Endothelial cell (in vitro differentiated cells): ENCODE data around the gene FBXL7. TPM values are rescaled to one million over a fixed set of nuclear protein-coding genes. Genes with fewer than 3 reads are reported as not detected.

ENCODE experiments used
- DNase-seq: peaks from one replicate; pipeline ENCODE4 v3.0.0; 2021; ENCODE audit warnings: low spot score
- H3K27ac Mint-ChIP-seq: one replicate; pipeline ENCODE4 v1.8.0; 2021; ENCODE audit warnings: mixed read lengths, inconsistent platforms; ENCODE audit not compliant: unreplicated experiment
- H3K27me3 Mint-ChIP-seq: one replicate; pipeline ENCODE4 v1.8.0; 2021; ENCODE audit warnings: mild to moderate bottlenecking, moderate library complexity, mixed read lengths, inconsistent platforms; ENCODE audit not compliant: unreplicated experiment
- H3K36me3 Mint-ChIP-seq: one replicate; pipeline ENCODE4 v1.8.0; 2021; ENCODE audit warnings: mild to moderate bottlenecking, low read depth, mixed read lengths, inconsistent platforms; ENCODE audit not compliant: unreplicated experiment
- H3K4me1 Mint-ChIP-seq: one replicate; pipeline ENCODE4 v1.8.0; 2021; ENCODE audit warnings: mild to moderate bottlenecking, mixed read lengths, inconsistent platforms; ENCODE audit not compliant: unreplicated experiment
- H3K4me3 Mint-ChIP-seq: one replicate; pipeline ENCODE4 v1.8.0; 2021; ENCODE audit warnings: mild to moderate bottlenecking, mixed read lengths, inconsistent platforms; ENCODE audit not compliant: unreplicated experiment
- H3K9me3 Mint-ChIP-seq: one replicate; pipeline ENCODE4 v1.8.0; 2021; ENCODE audit warnings: mixed read lengths, inconsistent platforms; ENCODE audit not compliant: unreplicated experiment
- total RNA-seq: library from RNA; stranded (reverse); fragmentation: NEBNext Ultra II Directional; extraction: Animal tissue kit (Norgen Biotek cat#: 25700); gene quantifications from one replicate; pipeline ENCODE4 v1.2.1, GENCODE V29; 2021; ENCODE audit not compliant: unreplicated experiment
- TF ChIP-seq, protein P1 (sequence below): fragments of 200-600 bp; sonication (generic); IDR thresholded peaks from one replicate; pipeline ENCODE4 v1.5.0; 2021; ENCODE audit warnings: antibody characterized with exemption; ENCODE audit not compliant: unreplicated experiment

FBXL7 gene
- total RNA-seq, 1 donor from 2014 or later = 63.8 TPM

GRCh38 chr5:15635289-15635616 is 135.3 kb downstream of the FBXL7 start:
- Mint-ChIP-seq H3K27me3 (peaks cover 6% of the 10 kb centered on the region), H3K27ac (no peak overlapping the region), H3K4me1 (peaks cover 3% of the 10 kb centered on the region), H3K36me3 (peaks cover 30% of the 10 kb centered on the region), H3K9me3 (no peaks in the 10 kb centered on the region), H3K4me3 (no peak overlapping the region)
- TF ChIP-seq, protein P1, sequence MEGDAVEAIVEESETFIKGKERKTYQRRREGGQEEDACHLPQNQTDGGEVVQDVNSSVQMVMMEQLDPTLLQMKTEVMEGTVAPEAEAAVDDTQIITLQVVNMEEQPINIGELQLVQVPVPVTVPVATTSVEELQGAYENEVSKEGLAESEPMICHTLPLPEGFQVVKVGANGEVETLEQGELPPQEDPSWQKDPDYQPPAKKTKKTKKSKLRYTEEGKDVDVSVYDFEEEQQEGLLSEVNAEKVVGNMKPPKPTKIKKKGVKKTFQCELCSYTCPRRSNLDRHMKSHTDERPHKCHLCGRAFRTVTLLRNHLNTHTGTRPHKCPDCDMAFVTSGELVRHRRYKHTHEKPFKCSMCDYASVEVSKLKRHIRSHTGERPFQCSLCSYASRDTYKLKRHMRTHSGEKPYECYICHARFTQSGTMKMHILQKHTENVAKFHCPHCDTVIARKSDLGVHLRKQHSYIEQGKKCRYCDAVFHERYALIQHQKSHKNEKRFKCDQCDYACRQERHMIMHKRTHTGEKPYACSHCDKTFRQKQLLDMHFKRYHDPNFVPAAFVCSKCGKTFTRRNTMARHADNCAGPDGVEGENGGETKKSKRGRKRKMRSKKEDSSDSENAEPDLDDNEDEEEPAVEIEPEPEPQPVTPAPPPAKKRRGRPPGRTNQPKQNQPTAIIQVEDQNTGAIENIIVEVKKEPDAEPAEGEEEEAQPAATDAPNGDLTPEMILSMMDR = no peak
- no peak for DNase-seq

GRCh38 chr5:15637345-15637744 is 137.4 kb downstream of the FBXL7 start:
- Mint-ChIP-seq H3K27ac (no peak overlapping the region), H3K36me3 (peaks cover 31% of the 10 kb centered on the region), H3K4me1 (no peaks in the 10 kb centered on the region), H3K9me3 (no peaks in the 10 kb centered on the region), H3K4me3 (no peak overlapping the region), H3K27me3 (peaks cover 4% of the 10 kb centered on the region)
- TF ChIP-seq, protein P1 = no peak
- no peak for DNase-seq

DNA sequence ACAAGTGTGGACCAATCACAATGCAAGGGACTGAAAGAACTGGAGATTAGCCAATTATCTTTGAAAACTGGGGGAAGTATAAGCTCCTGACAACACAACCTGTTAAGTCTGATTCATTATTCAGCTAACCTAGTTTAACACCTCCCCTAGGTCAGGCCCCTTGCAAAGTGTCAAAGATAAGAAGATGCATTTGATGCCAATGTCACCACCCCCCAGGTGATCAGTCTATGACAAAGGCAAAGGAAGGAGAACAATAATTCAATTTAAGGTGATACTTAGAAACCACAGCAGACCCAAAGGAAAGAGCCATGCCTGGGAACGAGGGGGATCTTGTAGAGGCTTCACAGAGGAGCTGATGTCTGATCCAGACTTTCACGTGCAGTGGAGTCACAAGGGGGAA is 137.9 kb downstream of the FBXL7 start:
- TF ChIP-seq, protein P1 = no peak
- Mint-ChIP-seq H3K27ac (no peak overlapping the region), H3K4me1 (no peaks in the 10 kb centered on the region), H3K4me3 (no peak overlapping the region), H3K36me3 (peaks cover 35% of the 10 kb centered on the region), H3K27me3 (peaks cover 4% of the 10 kb centered on the region), H3K9me3 (no peaks in the 10 kb centered on the region)
- no peak for DNase-seq

GRCh38 chr5:15638296-15638695 is 138.3 kb downstream of the FBXL7 start:
- peaks cover 4% of the 10 kb centered on the region for H3K27me3 Mint-ChIP-seq
- no peak overlapping the region for H3K27ac Mint-ChIP-seq
- no peak overlapping the region for H3K4me3 Mint-ChIP-seq
- H3K4me1 Mint-ChIP-seq = no peaks in the 10 kb centered on the region
- TF ChIP-seq, protein P1 = no peak
- no peak for DNase-seq
- no peaks in the 10 kb centered on the region for H3K9me3 Mint-ChIP-seq
- peaks cover 36% of the 10 kb centered on the region for H3K36me3 Mint-ChIP-seq

DNA sequence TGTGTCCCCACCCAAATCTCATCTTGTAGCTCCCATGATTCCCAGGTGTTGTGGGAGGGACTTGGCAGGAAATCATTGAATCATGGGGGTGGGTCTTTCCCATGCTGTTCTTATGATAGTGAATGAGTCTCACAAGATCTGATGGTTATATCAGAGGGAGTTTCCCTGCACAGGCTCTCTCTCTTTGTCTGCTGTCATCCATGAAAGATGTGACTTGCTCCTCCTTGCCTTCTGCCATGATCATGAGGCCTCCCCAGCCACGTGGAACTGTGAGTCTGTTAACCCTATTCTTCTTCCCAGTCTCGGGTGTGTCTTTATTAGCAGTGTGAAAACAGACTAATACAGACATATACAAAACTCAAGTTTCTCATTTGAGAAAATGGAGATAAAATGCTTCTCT is 139.3 kb downstream of the FBXL7 start:
- peak overlapping the region; percentile 44 for H3K4me3 Mint-ChIP-seq
- no peak overlapping the region for H3K27ac Mint-ChIP-seq
- H3K27me3 Mint-ChIP-seq = peaks cover 4% of the 10 kb centered on the region
- no peaks in the 10 kb centered on the region for H3K9me3 Mint-ChIP-seq
- TF ChIP-seq, protein P1 = no peak
- H3K36me3 Mint-ChIP-seq = peaks cover 36% of the 10 kb centered on the region
- no peak for DNase-seq
- H3K4me1 Mint-ChIP-seq = peaks cover 7% of the 10 kb centered on the region
